HG03025 (cell line): ENCODE results near the gene AMZ1.
"Not testable (repeated sequence)": the region's sequence is repeated elsewhere in the genome, so short reads cannot be mapped to it uniquely, and the experiment has no call there.

Experiments used
- ATAC-seq: cut with Tn5 transposase; IDR thresholded peaks from one replicate; pipeline ENCODE4 v1.9.1; 2021; ENCODE audit warnings: mild to moderate bottlenecking, moderate library complexity; ENCODE audit not compliant: unreplicated experiment, low FRiP score

The AMZ1 gene

GRCh38 chr7:2689343-2689847 is 1.4 kb downstream of the AMZ1 start:
- no peak for ATAC-seq

GRCh38 chr7:2689951-2690705 is 2.1 kb downstream of the AMZ1 start:
- ATAC-seq: no peak

- ATAC-seq: no peak
Observed at GRCh38 chr7:2691011-2691707, 3.2 kb downstream of the AMZ1 start.

GRCh38 chr7:2691932-2692439 is 4.0 kb downstream of the AMZ1 start:
- ATAC-seq: not testable (repeated sequence)

GRCh38 chr7:2692543-2692942 is 4.5 kb downstream of the AMZ1 start:
- ATAC-seq: no peak

- not testable (repeated sequence) for ATAC-seq
Observed at GRCh38 chr7:2693420-2694121, 5.6 kb downstream of the AMZ1 start.

GRCh38 chr7:2694122-2694436 is 6.1 kb downstream of the AMZ1 start:
- not testable (repeated sequence) for ATAC-seq

GRCh38 chr7:2698581-2699288 is 10.7 kb downstream of the AMZ1 start:
- peak; percentile 92 for ATAC-seq

GRCh38 chr7:2699289-2699620 is 11.3 kb downstream of the AMZ1 start:
- no peak for ATAC-seq

GRCh38 chr7:2700141-2700850 is 12.3 kb downstream of the AMZ1 start:
- no peak for ATAC-seq

- no peak for ATAC-seq
Observed at GRCh38 chr7:2701424-2701823, 13.4 kb downstream of the AMZ1 start.

- ATAC-seq: no peak
Observed at GRCh38 chr7:2701832-2702593, 14.0 kb downstream of the AMZ1 start.

GRCh38 chr7:2702594-2702957 is 14.6 kb downstream of the AMZ1 start:
- ATAC-seq: no peak

GRCh38 chr7:2705371-2706096 is 17.5 kb downstream of the AMZ1 start:
- no peak for ATAC-seq

- ATAC-seq: no peak
Observed at GRCh38 chr7:2706685-2707126, 18.7 kb downstream of the AMZ1 start.

GRCh38 chr7:2707481-2707880 is 19.5 kb downstream of the AMZ1 start:
- no peak for ATAC-seq

- no peak for ATAC-seq
Observed at GRCh38 chr7:2708041-2708440, 20.0 kb downstream of the AMZ1 start.

GRCh38 chr7:2708547-2709310 is 20.7 kb downstream of the AMZ1 start:
- no peak for ATAC-seq
